HG03039 (cell line): ENCODE results near the gene FKBP1B.
"Not testable (repeated sequence)": the region's sequence is repeated elsewhere in the genome, so short reads cannot be mapped to it uniquely, and the experiment has no call there.

Experiments
- ATAC-seq: cut with Tn5 transposase; IDR thresholded peaks from one replicate; pipeline ENCODE4 v1.9.1; 2021; ENCODE audit warnings: mild to moderate bottlenecking, moderate library complexity; ENCODE audit not compliant: unreplicated experiment

FKBP1B gene

DNA sequence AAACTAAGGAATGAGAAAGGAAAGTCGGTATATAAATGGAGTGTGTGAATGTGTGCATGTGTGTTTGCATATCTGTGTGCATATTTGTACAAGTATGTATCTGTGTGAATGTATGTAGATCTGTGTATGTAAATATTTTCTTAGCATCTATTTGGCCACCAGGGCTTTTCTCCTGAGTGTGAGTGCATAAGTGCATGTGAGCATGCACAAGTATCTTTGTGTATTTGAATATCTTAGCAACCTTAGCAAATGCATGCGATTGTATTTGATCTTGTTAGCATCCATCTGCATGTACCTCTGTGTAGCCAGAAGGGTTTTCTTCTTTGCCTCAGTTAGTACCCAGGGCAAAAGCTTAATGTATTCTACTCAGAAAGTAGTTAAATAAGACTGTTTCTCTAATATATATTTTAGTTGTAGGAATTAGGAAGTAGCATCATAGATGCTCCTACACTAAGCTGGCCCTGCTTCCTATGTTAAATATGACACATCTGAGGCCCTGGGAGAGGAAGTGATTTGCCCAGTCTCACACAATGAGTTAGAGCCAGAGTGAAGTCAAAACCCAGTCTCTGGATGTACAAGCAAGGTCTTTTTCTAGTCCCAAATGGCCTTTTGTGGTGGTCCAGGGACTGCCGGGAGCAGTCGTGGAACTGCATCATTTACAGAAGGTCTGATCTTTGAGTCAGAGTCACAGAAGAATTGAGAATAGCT is 9.2 kb downstream of the FKBP1B start:
- no peak for ATAC-seq

DNA sequence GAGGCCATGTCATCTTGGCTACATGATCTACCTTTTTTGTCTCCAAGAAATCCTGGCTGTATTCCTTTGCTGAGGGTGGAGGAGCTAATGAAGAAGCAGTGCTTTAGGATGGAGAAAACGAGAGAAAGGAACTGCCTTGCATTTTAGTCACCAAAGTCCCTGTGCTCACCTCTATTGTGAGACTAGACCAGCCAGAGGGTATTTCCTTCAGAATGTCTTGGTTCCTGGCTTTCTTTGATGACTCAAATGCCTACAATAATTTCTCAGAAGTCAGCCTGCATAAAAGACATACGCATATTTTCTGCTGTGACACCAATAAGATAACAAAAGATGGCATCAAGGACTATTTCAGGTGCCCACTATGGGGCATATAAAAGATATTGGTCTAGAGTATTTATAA is 15.8 kb downstream of the FKBP1B start:
- ATAC-seq = no peak

DNA sequence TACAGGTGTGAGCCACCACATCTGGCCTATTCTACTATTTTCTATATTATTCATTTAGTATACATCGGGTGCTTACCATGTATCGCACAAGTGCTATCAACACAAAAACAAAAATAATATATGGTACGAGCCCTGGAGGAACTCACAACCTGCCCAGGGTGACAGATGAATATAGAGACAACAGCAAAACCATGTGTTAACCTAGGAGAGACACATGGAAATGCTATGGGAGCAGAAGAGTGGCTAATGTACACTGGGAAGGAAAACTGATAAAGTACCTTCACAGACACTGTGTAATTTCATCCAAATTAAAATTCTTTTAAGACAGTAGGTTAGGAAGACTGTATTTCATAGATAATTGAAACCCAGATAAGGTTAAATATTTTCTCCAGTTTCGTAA is 22.7 kb downstream of the FKBP1B start:
- ATAC-seq = no peak

DNA sequence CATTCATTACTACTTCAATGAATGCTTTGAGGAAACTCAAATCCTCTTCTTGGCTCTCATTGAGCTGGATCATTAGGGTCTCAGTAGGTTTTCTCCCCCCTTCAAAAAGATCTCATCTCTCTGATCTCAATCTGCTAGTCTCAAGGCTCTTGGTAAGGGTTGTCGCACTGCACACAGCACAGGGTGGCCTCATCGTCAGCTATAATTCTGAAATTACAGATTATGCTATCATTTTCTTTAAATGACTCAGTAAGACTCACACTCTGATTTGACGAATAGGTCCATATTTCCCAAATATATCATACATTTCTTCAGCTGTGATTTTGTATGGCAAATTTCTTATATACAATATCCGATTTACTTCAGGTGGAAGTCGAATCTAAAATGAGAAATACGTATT is 24.3 kb downstream of the FKBP1B start:
- ATAC-seq = no peak

DNA sequence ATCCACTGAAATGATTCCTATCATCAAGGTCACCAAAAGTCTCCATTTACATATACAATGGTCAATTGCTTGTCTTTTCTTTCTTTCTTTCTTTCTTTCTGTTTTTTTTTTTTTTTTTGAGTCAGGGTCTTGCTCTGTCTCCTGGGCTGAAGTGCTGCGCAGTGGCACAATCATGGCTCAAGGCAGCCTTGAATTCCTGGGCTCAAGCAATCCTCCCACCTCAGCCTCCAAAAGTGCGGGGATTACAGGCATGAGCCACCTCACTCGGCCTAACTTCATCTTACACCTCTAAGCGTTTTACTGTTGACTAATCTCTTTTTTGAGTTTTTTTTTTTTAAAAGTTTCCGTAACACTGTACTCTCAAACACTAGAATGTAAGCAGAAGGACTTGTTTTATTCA is 25.7 kb downstream of the FKBP1B start:
- ATAC-seq = no peak

DNA sequence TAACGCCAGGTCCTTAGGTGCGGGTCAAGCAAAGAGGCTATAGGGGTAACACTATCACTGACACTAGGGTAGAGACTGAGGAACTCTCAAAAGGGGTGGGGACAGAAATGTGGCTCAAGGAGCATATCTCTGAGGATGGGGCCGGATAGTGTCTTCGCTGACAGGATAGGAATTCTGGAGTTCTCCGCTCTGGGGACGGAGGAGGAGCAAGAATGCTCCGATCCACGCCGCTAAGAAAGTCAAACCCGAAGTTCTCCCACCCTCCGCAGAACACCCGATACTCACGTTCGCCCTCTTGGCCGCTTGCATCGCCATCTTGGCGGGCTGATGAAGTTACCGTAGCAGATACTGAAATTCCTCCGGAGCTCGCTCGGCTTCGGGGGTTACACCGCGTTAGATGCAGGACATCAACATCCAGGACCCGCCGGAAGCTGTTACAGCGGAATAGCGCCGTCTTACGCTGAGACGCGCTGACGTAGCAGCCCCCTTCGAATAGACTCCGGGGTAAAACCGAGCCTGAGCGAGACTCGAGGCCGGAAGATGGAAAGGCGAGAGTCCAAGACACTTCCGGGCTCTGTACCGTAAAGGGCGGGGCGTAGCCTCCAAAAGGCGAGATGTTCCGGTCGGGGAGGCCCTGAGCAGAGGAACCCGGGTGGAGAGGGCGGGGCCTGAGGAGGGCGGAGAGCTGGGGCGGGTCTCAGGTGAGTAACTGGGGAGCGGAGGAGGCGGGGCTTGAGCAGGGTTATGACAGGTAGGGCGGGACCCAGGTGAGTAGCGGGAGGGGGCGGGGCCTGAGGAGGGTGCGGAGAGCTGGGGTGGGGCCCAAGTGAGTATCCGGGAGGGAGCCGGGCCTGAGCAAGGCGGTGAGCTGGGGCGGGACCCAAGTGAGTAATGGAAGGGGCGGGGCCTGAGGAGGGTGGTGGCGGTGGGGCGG is 26.6 kb downstream of the FKBP1B start, which contains the start of gene SF3B6:
Gene SF3B6 (minus strand): TSS at position 412 of the 934 bp plus-strand sequence. CDS start 97 bp downstream, at position 315.
- ATAC-seq = peak; percentile 94

DNA sequence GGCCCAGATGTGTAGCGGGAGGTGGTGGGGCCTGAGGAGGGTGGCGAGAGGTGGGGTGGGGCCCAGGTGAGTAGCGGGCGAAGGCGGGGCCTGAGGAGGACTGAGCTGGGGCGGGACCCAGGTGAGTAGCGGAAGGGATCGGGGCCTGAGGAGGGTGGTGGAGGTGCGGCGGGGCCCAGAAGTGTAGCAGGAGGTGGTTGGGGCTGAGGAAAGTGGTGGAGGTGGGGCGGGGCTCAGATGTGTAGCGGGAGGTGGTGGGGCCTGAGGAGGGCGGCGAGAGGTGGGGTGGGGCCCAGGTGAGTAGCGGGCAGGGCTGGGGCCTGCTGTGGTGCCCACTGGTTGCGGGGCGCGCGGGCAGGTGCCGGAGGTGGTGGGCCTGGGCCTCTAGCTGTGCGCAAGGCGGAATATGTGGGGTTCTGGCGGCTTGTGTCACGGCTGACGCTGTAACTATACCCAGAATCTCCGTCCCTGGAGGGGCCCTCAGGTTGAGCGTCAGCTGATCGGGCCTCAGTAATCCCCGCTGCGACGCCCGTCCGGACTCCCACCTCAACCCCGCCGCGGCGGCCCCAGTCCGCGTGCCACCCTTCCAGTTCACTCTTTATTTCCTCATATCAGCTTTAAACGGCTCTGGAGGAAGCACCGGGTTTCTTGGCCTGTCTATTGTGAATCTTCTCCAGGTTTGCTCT is 27.5 kb downstream of the FKBP1B start:
- ATAC-seq = no peak

DNA sequence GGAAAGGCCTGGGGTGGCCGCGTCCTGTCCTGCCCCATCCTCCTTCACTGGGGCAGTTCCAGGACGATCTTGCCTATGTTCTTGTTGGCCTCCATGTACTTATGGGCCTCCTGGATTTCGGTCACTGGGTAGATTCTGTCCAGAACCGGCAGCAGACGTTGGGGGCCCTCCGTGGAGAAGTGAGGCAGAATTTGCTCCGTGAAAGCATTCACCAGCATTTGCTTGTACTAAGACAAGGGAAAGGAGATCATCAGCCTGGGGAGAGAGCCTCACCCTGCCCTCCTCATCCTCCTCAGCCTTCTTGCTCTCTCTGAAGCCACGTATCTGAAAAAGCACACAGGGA is 28.0 kb downstream of the FKBP1B start:
- no peak for ATAC-seq

DNA sequence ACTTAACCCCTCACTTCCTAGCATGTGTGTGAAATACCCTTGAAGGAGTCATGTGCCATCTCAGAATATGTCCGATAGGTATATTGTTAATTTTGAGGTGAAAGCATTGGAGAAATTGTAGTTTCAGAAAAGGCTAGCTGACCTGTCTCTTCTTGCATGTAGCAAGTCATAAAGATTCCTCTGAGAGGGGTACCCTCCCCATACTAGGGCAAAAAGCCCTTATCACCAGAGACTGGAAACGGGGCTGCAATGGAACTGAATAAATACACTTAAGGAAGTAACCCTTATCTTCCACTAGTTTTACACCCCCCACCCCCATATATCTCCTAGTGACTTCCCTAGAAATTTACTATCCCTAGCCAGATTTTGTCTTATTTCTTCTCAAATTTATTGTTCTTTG is 28.3 kb downstream of the FKBP1B start:
- no peak for ATAC-seq

DNA sequence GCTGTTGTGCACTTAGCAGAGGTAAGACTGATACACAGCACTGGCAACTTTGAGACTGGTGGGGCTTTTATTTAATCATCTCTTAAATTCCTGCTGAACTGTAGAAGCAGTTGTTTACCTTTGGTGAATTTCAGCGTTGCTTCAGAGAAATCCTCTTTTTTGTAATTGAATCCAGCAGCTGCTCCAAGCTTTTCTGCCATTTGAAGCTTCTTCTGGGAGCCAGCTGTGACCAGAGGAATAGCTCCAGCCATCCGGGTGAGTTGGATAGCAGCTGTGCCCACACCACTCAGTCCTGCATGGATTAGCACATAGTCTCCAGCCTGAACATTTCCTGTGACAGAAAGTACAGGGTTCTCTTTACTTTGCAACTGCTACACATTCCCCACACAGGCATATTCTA is 31.2 kb downstream of the FKBP1B start:
- ATAC-seq = no peak

DNA sequence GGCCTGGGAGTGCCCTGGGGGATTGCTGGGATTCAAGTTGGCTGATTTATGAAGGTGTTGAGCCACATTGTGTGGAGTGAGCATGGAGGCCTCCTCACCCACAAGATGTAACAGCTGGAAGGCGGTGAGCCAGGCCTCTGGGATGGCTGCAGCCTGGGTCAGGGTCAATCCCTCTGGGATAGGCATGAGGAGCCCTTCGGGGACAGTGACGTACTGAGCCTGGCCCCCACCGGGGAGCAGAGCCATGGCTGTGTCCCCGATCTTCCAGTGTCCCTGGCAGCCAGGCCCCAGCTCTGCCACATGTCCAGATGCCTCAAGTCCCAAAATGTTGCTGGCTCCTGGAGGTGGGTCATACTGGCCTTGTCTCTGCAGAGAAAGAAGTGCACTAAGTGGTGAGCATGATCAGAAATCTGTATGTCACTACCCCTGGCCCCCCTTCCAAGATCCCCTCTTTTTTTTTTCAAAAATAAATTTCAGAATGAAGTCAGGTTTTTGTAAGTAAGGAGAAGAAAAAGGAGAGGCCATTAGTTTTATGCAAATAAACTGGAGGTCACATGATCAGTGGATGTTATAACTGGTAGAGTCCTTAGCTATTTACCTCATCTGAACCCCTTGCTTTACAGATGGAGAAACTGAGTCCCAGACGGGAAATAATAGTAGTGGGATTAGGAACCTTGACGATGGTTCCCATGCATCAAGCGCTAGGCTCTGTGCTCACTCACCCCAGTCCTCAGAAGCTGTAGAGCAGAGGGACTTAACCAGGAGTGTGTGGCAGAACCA is 33.4 kb downstream of the FKBP1B start:
- no peak for ATAC-seq

DNA sequence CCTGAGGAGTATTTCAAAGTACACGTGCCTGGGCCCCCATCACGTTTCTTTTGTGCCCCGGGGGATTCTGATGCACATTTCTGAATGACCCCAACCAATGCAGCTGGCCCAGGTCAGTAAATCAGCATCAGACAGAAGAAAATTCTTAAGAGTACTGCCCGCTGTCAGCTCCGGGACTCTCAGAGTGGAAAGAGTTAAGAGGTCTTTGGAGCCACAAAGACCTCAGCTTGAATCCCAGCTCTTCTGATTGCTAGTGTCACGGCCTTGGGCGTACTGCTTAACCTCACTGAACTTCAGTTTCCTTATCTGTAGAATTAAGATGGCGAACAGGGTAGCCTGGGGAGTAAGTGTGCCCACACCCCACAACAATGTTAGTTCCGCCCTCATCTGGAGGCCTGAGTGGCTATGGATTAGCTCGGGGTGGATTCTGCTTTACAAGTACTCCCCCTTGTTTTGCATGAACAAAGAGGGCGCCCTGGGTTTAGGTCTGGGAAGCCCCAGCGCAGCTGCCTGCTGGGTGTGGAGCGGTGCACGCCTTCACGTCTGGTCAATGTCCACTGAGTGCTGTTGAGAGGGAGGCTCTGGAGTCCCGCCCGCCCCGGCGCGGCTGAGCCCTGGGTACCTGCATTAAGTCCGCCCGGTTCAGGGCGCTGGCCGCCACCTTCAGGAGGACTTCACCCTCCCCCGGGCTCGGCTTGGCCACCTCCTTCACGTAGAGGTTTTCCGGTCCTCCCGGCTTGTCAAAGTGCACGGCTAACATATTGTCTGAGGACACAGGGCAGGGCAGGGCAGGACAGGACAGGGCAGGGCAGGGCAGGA is 34.2 kb downstream of the FKBP1B start:
- peak; percentile 74 for ATAC-seq

DNA sequence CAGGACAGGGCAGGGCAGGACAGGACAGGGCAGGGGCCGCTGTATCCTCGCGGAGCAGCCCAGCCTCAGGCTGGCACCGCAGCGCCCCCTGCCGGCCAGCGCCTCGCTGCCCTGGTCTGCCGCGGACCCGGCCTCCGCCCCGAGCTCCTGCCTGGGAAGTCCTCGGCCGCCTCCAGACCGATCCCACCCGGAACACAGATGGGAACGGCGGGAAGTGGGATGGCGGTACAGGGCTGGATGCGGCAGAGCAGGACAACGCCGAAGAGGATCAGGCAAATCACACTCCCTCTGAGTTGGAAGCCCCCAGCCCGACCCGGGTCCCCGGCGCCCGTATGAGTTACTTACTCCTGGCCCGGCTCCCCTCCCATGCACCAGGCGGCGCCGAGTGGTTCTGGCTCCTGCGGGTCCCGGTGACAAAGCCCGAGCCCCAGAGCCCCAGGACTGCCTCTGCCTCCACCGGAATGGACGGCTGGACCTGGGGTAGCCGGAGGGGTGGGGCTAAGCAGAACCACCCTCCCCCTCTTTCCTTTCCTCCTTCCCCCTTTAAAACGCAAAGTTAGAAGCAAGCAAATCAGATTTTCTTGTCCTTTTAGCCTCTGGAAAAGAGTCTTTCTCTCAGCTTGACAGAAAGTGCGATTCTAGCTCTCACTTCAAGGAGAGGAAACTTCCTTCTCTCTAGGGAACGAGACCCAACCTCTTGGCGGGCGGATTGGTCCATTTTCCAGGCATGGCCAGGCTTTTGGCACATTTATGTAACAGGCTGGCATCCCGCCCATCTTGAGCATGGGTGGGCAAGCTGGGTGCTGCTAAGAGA is 35.1 kb downstream of the FKBP1B start, which contains the start of gene TP53I3:
Gene TP53I3 (minus strand): TSS at position 449 of the 814 bp plus-strand sequence. CDS start 508 bp downstream, outside the sequence.
- peak; percentile 68 for ATAC-seq

DNA sequence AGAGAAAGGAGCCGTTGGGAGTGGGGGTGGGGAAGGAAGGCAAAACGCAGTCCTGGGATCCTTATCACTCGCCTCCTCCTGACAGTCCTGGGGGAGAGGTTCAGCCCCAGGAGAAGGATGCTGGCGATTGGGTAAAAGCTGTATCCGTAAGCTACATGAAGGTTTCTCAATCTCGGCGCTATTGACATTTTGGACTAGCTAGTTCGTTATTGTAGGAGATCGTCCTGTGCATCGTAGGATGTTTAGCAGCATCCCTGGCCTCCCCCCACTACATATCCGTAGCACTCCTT is 35.6 kb downstream of the FKBP1B start:
- ATAC-seq = no peak

DNA sequence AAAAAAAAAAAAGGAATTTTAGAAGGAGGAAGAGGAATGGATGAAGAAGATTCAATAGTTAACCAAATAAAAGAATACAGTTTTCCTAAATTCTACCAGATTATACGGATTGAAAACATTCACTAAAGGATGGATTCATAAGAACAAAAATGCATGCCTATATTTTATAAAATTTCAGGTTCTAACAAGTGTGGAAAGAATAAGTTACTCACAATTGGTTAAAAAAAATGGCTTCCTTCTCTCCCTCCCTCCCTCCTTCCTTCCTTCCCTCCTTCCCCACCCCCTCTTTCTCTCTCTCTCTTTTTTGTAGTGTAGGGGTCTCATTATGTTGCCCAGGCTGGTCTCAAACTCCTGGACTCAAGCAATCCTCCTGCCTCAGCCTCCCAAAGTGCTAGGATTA is 36.7 kb downstream of the FKBP1B start:
- ATAC-seq = no peak

DNA sequence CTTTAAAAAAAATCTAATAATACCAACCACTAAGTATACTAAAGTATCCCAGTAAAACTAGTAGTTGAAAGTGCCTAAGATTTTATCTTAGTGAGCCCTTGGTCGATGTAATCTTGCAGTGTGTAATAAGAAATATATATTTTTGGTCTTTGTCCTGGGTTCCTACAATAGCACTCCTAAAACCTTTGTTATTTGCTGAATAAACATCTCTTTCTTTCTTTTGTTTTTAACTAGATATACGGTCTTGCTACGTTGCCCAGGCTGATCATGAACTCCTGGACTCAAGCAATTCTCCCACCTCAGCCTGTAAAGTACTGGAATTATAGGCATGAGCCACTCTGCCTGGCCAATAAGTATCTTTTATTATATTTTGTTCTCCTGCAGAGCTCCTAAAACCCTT is 37.5 kb downstream of the FKBP1B start:
- ATAC-seq = no peak

DNA sequence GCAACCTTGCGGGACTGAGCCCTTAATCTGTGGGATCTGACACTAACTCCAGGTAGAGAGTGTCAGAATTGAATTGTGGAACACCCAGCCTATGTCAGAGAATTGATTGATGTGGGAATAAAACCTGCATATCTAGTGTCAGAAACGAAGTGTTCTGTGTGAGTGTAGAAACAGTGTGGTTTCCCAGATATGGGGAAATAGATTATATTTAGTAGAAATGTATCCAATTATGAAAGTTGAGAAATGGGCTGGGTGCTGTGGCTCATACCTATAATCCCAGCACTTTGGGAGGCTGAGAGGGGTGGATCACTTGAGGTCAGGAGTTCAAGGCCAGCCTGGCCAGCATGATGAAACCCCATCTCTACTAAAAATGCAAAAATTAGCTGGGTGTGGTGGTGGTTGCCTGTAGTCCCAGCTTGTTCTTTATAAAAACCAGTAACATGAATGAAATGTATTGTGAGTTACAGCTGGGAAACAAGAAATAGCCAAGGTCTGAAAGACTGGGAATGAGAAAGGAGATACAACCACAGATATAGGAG is 39.3 kb downstream of the FKBP1B start:
- ATAC-seq = no peak

DNA sequence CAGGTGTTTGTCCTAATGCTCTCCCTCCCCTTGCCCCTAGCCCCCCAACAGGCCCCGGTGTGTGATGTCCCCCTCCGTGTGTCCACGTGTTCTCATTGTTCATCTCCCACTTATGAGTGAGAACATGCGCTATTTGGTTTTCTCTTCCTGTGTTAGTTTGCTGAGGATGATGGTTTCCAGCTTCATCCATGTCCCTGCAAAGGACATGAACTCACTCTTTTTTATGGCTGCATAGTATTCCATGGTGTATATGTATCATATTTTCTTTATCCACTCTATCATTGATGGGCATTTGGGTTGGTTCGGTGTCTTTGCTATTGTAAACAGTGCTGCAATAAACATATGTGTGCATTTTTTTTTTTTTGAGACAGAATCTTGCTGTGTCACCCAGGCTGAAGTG is 43.7 kb downstream of the FKBP1B start:
- ATAC-seq = not testable (repeated sequence)

DNA sequence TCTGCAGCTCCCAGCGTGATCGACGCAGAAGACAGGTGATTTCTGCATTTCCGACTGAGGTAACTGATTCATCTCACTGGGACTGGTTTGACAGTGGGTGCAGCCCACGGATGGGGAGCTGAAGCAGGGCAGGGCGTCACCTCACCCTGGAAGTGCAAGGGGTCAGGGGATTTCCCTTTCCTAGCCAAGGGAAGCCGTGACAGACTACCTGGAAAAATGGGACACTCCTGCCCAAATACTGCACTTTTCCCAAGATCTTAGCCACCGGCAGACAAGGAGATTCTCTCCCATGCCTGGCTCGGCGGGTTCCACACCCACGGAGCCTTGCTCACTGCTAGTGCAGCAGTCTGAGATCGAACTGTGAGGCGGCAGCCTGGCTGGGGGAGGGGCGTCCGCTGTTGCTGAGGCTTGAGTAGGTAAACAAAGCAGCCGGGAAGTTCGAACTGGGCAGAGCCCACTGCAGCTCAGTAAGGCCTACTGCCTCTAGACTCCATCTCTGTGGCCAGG is 45.7 kb downstream of the FKBP1B start:
- not testable (repeated sequence) for ATAC-seq
